ENCODE data around the gene ELFN2. TPM values are rescaled to one million over a fixed set of nuclear protein-coding genes. Genes with fewer than 3 reads are reported as not detected.

The ELFN2 gene
- polyA plus RNA-seq, 3 donors = 0.01 TPM; not detected in 2

GRCh38 chr22:37387793-37388192 is 39.5 kb downstream of the ELFN2 start:
- no peak overlapping the region for H3K4me3 Mint-ChIP-seq
- Histone ChIP-seq H3K9me3 (replicated peaks in 1 of 2; ENCODE audit: control insufficient read depth in 1 of 2, insufficient read depth in 1 of 2, low read length in 2 of 2) (no peaks in the 10 kb centered on the region), H3K4me1 (ENCODE audit: control insufficient read depth in 1 of 2, insufficient read depth in 2 of 2, low read length in 2 of 2) (no peaks in the 10 kb centered on the region), H3K79me2 (ENCODE audit: insufficient read depth, low read length) (no peaks in the 10 kb centered on the region), H2AFZ (ENCODE audit: insufficient read depth, low read depth, low read length, poor library complexity, severe bottlenecking) (no peak overlapping the region), H3K36me3 (replicated peaks in 1 of 2; ENCODE audit: control insufficient read depth in 1 of 2, insufficient read depth in 2 of 2, low read length in 2 of 2) (no peaks in the 10 kb centered on the region), H3K27ac (ENCODE audit: low read depth in 1 of 2, low read length in 2 of 2) (no peak overlapping the region), H3K9ac (ENCODE audit: insufficient read depth, low read length, poor library complexity, severe bottlenecking) (no peak overlapping the region), H4K20me1 (ENCODE audit: insufficient read depth, low read length) (no peaks in the 10 kb centered on the region), H3K27me3 (ENCODE audit: control insufficient read depth in 2 of 2, insufficient read depth in 2 of 2, low read length in 2 of 2) (no peaks in the 10 kb centered on the region), H3K4me2 (replicated peaks; ENCODE audit: extremely low read depth, low read length, poor library complexity, severe bottlenecking) (no peak overlapping the region), H3K4me3 (replicated peaks in 1 of 3; ENCODE audit: low read depth in 2 of 3, low read length in 3 of 3) (no peak overlapping the region)
- WGBS (ENCODE audit: insufficient coverage) = 65% methylated on average over 10 of the region's 10 CpGs
- no peak overlapping the region for H3K27ac Mint-ChIP-seq
- H3K27me3 Mint-ChIP-seq (ENCODE audit: low read depth in 3 of 3) = peaks cover 3 to 24% (median 9%) of the 10 kb centered on the region in 3 donors
- intact Hi-C loops (cut with micrococcal nuclease) = loop anchor here in 1 of 2 donors (10.0 kb wide), 1 partner anchor 53 kb away; no protein-coding TSS in a partner anchor
- H3K9me3 Mint-ChIP-seq = no peaks in the 10 kb centered on the region
- no peaks in the 10 kb centered on the region for H3K36me3 Mint-ChIP-seq
- H3K4me1 Mint-ChIP-seq = peaks cover 3% of the 10 kb centered on the region
- no peak for DNase-seq
- TF ChIP-seq CTCF (IDR thresholded peaks at IDR 0.05) = no peak

GRCh38 chr22:37386441-37386840 is 40.8 kb downstream of the ELFN2 start:
- no peak overlapping the region for H3K4me3 ChIP-seq (replicated peaks in 1 of 3; ENCODE audit: low read depth in 2 of 3, low read length in 3 of 3)
- no peak for TF ChIP-seq CTCF (IDR thresholded peaks at IDR 0.05)
- H3K4me2 ChIP-seq (replicated peaks; ENCODE audit: extremely low read depth, low read length, poor library complexity, severe bottlenecking) = no peak overlapping the region
- H3K4me3 Mint-ChIP-seq = no peak overlapping the region
- H3K4me1 ChIP-seq (ENCODE audit: control insufficient read depth in 1 of 2, insufficient read depth in 2 of 2, low read length in 2 of 2) = no peaks in the 10 kb centered on the region
- no peaks in the 10 kb centered on the region for H3K9me3 ChIP-seq (replicated peaks in 1 of 2; ENCODE audit: control insufficient read depth in 1 of 2, insufficient read depth in 1 of 2, low read length in 2 of 2)
- peaks cover 0 to 2% (median 0%) of the 10 kb centered on the region in 7 donors for H3K9me3 Mint-ChIP-seq
- H3K9ac ChIP-seq (ENCODE audit: insufficient read depth, low read length, poor library complexity, severe bottlenecking) = no peak overlapping the region
- H3K27me3 Mint-ChIP-seq (ENCODE audit: low read depth in 3 of 3) = peaks cover 5 to 24% (median 10%) of the 10 kb centered on the region in 3 donors
- DNase-seq = no peak
- intact Hi-C loops (cut with micrococcal nuclease) = loop anchor here in 1 of 2 donors (10.0 kb wide), 1 partner anchor 52 kb away; no protein-coding TSS in a partner anchor
- no peaks in the 10 kb centered on the region for H3K36me3 ChIP-seq (replicated peaks in 1 of 2; ENCODE audit: control insufficient read depth in 1 of 2, insufficient read depth in 2 of 2, low read length in 2 of 2)
- H3K79me2 ChIP-seq (ENCODE audit: insufficient read depth, low read length) = no peaks in the 10 kb centered on the region
- H3K27me3 ChIP-seq (ENCODE audit: control insufficient read depth in 2 of 2, insufficient read depth in 2 of 2, low read length in 2 of 2) = peaks cover 0 to 1% of the 10 kb centered on the region in 2 donors
- no peaks in the 10 kb centered on the region for H4K20me1 ChIP-seq (ENCODE audit: insufficient read depth, low read length)
- no peak overlapping the region for H3K27ac ChIP-seq (ENCODE audit: low read depth in 1 of 2, low read length in 2 of 2)
- no peaks in the 10 kb centered on the region for H3K36me3 Mint-ChIP-seq
- H3K4me1 Mint-ChIP-seq = peaks cover 3% of the 10 kb centered on the region
- no peak overlapping the region for H2AFZ ChIP-seq (ENCODE audit: insufficient read depth, low read depth, low read length, poor library complexity, severe bottlenecking)
- 86% methylated on average over 19 of the region's 19 CpGs for WGBS (ENCODE audit: insufficient coverage)
- no peak overlapping the region for H3K27ac Mint-ChIP-seq
